ENCODE measurements around the gene KCNN1.

- TF ChIP-seq CCAR2 (optimal IDR thresholded peaks at IDR 0.05; ENCODE audit: low read depth, low read length) (no peak), CTCF (CRISPR knock-in tag; IDR thresholded peaks at IDR 0.05) (no peak; the same call in 1 of the 2 replicates), SIN3A (IDR thresholded peaks at IDR 0.05; ENCODE audit: borderline replicate concordance, low read depth, low read length) (0 out of 2 replicates have a peak, but pooled peaks have one; percentile 63)
Observed at GRCh38 chr19:18013210-18014111, 46.6 kb downstream of the KCNN1 start.
